ENCODE measurements around the gene CAD. TPM values are rescaled to one million over a fixed set of nuclear protein-coding genes. Genes with fewer than 3 reads are reported as not detected.

Gene CAD
- total RNA-seq, 1 donor from 2014 or later = 51.2 TPM

DNA sequence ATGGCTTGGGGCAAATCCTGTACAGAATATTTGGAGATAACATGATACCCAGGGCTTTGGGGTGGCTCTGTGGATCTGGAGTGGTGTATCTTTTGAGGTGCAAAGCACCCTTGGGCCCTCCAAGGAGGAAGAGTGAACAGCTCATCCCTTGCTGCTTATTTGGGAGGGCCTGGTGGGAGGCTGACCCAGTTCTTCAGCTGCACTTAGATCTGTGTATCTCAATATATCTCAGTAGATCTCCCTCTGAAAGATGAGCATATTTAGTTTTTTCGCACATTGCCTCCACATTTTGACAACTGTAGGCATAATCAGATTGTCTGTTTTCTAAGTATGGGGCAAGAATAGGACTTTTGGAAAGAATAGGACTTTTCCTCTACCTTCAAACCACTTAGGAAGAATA, 67.8 kb downstream of the CAD start:
- no peak for TF ChIP-seq EZH2 (IDR thresholded peaks at IDR 0.05; ENCODE audit: insufficient read depth, low read length)
- TF ChIP-seq, protein P1, sequence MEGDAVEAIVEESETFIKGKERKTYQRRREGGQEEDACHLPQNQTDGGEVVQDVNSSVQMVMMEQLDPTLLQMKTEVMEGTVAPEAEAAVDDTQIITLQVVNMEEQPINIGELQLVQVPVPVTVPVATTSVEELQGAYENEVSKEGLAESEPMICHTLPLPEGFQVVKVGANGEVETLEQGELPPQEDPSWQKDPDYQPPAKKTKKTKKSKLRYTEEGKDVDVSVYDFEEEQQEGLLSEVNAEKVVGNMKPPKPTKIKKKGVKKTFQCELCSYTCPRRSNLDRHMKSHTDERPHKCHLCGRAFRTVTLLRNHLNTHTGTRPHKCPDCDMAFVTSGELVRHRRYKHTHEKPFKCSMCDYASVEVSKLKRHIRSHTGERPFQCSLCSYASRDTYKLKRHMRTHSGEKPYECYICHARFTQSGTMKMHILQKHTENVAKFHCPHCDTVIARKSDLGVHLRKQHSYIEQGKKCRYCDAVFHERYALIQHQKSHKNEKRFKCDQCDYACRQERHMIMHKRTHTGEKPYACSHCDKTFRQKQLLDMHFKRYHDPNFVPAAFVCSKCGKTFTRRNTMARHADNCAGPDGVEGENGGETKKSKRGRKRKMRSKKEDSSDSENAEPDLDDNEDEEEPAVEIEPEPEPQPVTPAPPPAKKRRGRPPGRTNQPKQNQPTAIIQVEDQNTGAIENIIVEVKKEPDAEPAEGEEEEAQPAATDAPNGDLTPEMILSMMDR (IDR thresholded peaks at IDR 0.05; ENCODE audit: insufficient read depth, low read depth, low read length) = no peak
- H3K4me1 Mint-ChIP-seq (ENCODE audit: low read depth, unreplicated experiment) = peaks cover 19% of the 10 kb centered on the region
- H3K27me3 Mint-ChIP-seq (ENCODE audit: low read depth, unreplicated experiment) = peaks cover 29% of the 10 kb centered on the region
- no peak overlapping the region for H2AFZ ChIP-seq (ENCODE audit: low read depth, low read length)
- H3K4me3 ChIP-seq (ENCODE audit: insufficient read depth, low read depth, low read length) = no peak overlapping the region
- no peak overlapping the region for H3K4me2 ChIP-seq (ENCODE audit: low read length)
- H3K9me3 Mint-ChIP-seq (ENCODE audit: unreplicated experiment) = no peaks in the 10 kb centered on the region
- H4K20me1 ChIP-seq (ENCODE audit: insufficient read depth, low read length) = no peaks in the 10 kb centered on the region
- H3K9me3 ChIP-seq (ENCODE audit: insufficient read depth, low read depth, low read length) = no peaks in the 10 kb centered on the region
- FAIRE-seq (no peak), DNase-seq (ENCODE audit: low read depth) (no peak)
- no peak overlapping the region for H3K27ac Mint-ChIP-seq (ENCODE audit: unreplicated experiment)
- no peaks in the 10 kb centered on the region for H3K36me3 Mint-ChIP-seq (ENCODE audit: low read depth, unreplicated experiment)
- H3K79me2 ChIP-seq (ENCODE audit: insufficient read depth, low read length) = no peaks in the 10 kb centered on the region
- H3K4me3 Mint-ChIP-seq (ENCODE audit: unreplicated experiment) = no peak overlapping the region
- peaks cover 38% of the 10 kb centered on the region for H3K27me3 ChIP-seq (ENCODE audit: insufficient read depth, low read length)
- no peaks in the 10 kb centered on the region for H3K36me3 ChIP-seq (ENCODE audit: insufficient read depth, low read length)
- H3K9ac ChIP-seq (ENCODE audit: low read length) = no peak overlapping the region
- peaks cover 8% of the 10 kb centered on the region for H3K4me1 ChIP-seq (ENCODE audit: insufficient read depth, low read length)
- no peak overlapping the region for H3K27ac ChIP-seq (ENCODE audit: low read depth, low read length)

DNA sequence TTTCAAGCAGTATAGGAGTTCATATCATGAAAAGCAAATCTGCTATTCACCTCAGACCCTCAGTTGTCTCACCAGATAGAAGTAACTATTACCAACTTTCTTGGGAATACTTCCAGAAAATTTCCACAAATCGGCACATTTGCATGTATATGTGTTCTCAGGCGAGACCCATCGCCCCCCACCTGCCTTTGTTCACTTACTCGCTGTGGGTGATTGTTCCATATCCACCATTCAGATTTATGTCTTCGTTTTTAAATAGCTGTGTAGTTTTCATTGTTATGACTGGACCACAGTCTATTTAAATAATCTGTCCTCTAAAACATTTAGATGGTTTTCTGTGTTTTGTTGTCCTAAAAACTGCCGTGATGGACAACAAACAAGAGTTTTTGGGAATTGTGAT, 68.3 kb downstream of the CAD start:
- Mint-ChIP-seq H3K36me3 (ENCODE audit: low read depth, unreplicated experiment) (no peaks in the 10 kb centered on the region), H3K9me3 (ENCODE audit: unreplicated experiment) (no peaks in the 10 kb centered on the region), H3K4me1 (ENCODE audit: low read depth, unreplicated experiment) (peaks cover 19% of the 10 kb centered on the region), H3K27me3 (ENCODE audit: low read depth, unreplicated experiment) (peaks cover 29% of the 10 kb centered on the region), H3K4me3 (ENCODE audit: unreplicated experiment) (no peak overlapping the region), H3K27ac (ENCODE audit: unreplicated experiment) (no peak overlapping the region)
- Histone ChIP-seq H3K4me1 (ENCODE audit: insufficient read depth, low read length) (peaks cover 4% of the 10 kb centered on the region), H3K36me3 (ENCODE audit: insufficient read depth, low read length) (no peaks in the 10 kb centered on the region), H3K4me3 (ENCODE audit: insufficient read depth, low read depth, low read length) (no peak overlapping the region), H3K27me3 (ENCODE audit: insufficient read depth, low read length) (peaks cover 38% of the 10 kb centered on the region), H4K20me1 (ENCODE audit: insufficient read depth, low read length) (no peaks in the 10 kb centered on the region), H3K4me2 (ENCODE audit: low read length) (no peak overlapping the region), H3K9me3 (ENCODE audit: insufficient read depth, low read depth, low read length) (no peaks in the 10 kb centered on the region), H3K79me2 (ENCODE audit: insufficient read depth, low read length) (no peaks in the 10 kb centered on the region), H2AFZ (ENCODE audit: low read depth, low read length) (no peak overlapping the region), H3K9ac (ENCODE audit: low read length) (no peak overlapping the region), H3K27ac (ENCODE audit: low read depth, low read length) (no peak overlapping the region)
- no peak for TF ChIP-seq EZH2 (IDR thresholded peaks at IDR 0.05; ENCODE audit: insufficient read depth, low read length)
- TF ChIP-seq, protein P1 (IDR thresholded peaks at IDR 0.05; ENCODE audit: insufficient read depth, low read depth, low read length) = no peak
- no peak for DNase-seq (ENCODE audit: low read depth)
- no peak for FAIRE-seq

DNA sequence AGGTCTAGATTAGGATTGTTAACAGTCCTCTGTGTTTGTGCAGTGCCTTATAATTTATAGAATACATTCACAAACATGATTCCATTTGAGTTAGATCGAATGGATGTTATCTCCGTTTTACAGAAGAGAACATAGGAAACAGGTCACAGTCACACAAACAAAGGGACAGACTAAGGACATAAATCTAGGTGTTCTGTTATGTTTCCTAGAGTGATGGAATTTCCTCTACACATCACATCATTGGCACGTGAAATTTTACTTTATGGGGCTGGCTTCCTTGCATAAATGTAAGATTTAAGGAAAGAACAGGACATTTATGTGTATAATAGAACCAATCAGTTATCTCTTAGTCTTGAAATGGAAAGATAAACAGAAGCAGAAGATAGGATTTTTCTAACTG, 71.4 kb downstream of the CAD start:
- Histone ChIP-seq H3K36me3 (ENCODE audit: insufficient read depth, low read length) (no peaks in the 10 kb centered on the region), H4K20me1 (ENCODE audit: insufficient read depth, low read length) (peaks cover 7% of the 10 kb centered on the region), H3K4me1 (ENCODE audit: insufficient read depth, low read length) (peaks cover 7% of the 10 kb centered on the region), H3K9ac (ENCODE audit: low read length) (no peak overlapping the region), H2AFZ (ENCODE audit: low read depth, low read length) (no peak overlapping the region), H3K27ac (ENCODE audit: low read depth, low read length) (no peak overlapping the region), H3K9me3 (ENCODE audit: insufficient read depth, low read depth, low read length) (no peaks in the 10 kb centered on the region), H3K27me3 (ENCODE audit: insufficient read depth, low read length) (peaks cover 50% of the 10 kb centered on the region), H3K79me2 (ENCODE audit: insufficient read depth, low read length) (no peaks in the 10 kb centered on the region), H3K4me3 (ENCODE audit: insufficient read depth, low read depth, low read length) (no peak overlapping the region), H3K4me2 (ENCODE audit: low read length) (no peak overlapping the region)
- Mint-ChIP-seq H3K27ac (ENCODE audit: unreplicated experiment) (no peak overlapping the region), H3K4me3 (ENCODE audit: unreplicated experiment) (no peak overlapping the region), H3K4me1 (ENCODE audit: low read depth, unreplicated experiment) (peaks cover 5% of the 10 kb centered on the region), H3K36me3 (ENCODE audit: low read depth, unreplicated experiment) (no peaks in the 10 kb centered on the region), H3K27me3 (ENCODE audit: low read depth, unreplicated experiment) (peaks cover 43% of the 10 kb centered on the region), H3K9me3 (ENCODE audit: unreplicated experiment) (no peaks in the 10 kb centered on the region)
- no peak for TF ChIP-seq EZH2 (IDR thresholded peaks at IDR 0.05; ENCODE audit: insufficient read depth, low read length)
- TF ChIP-seq, protein P1 (IDR thresholded peaks at IDR 0.05; ENCODE audit: insufficient read depth, low read depth, low read length) = no peak
- FAIRE-seq = no peak
- DNase-seq (ENCODE audit: low read depth) = no peak

Data from astrocyte (in vitro differentiated cells and primary cell).